ENCODE measurements around the gene ZNF771. TPM values are rescaled to one million over a fixed set of nuclear protein-coding genes. Genes with fewer than 3 reads are reported as not detected.

Gene ZNF771
- total RNA-seq, 2 experiments from 2014 or later, result 0.80 to 1.2 TPM

GRCh38 chr16:30379158-30379783 lies 28.1 kb upstream of the ZNF771 start:
- peaks cover 64% of the 10 kb centered on the region for H3K4me1 Mint-ChIP-seq (ENCODE audit: low read depth)
- peak overlapping the region; percentile 100 for H3K27ac Mint-ChIP-seq
- H3K9me3 ChIP-seq (ENCODE audit: control insufficient read depth in 1 of 2, insufficient read depth in 1 of 2, low read length in 2 of 2), result no peaks in the 10 kb centered on the region
- intact Hi-C loops (cut with DNase I, micrococcal nuclease), result loop anchor here (2.0 to 10.0 kb wide), 2 partner anchors 30 to 546 kb away; partner anchors contain the start of gene FBXL19 (in 1 of the 2)
- POLR2A ChIA-PET, result interaction anchor here (0.9 to 7.3 kb wide), 8 partner anchors 9 to 314 kb away, joined by 3 to 153 read pairs (median 18); partner anchors contain the start of genes ALDOA, CORO1A, TBC1D10B and ZNF48
- H3K36me3 ChIP-seq (ENCODE audit: insufficient read depth, low read length), result peaks cover 25% of the 10 kb centered on the region
- H3K27ac ChIP-seq (ENCODE audit: low read depth in 1 of 2, low read length in 2 of 2), result peak overlapping the region; percentile 83 to 100
- no peak for ATAC-seq (ENCODE audit: poor library complexity)
- CTCF ChIA-PET, result interaction anchor here (0.8 to 1.9 kb wide), 2 partner anchors 8 to 30 kb away, joined by 3 to 10 read pairs; no protein-coding TSS in a partner anchor
- peak in 1 of 14 experiments; percentile 13 for DNase-seq
- H3K27me3 ChIP-seq (ENCODE audit: control insufficient read depth in 1 of 2, insufficient read depth in 2 of 2, low read length in 2 of 2), result no peaks in the 10 kb centered on the region
- no peaks in the 10 kb centered on the region for H3K27me3 Mint-ChIP-seq
- H3K4me3 ChIP-seq (ENCODE audit: low read length), result peak overlapping the region; percentile 71
- no peaks in the 10 kb centered on the region for H3K9me3 Mint-ChIP-seq
- H3K4me3 Mint-ChIP-seq, result peak overlapping the region; percentile 99
- TF ChIP-seq CTCF (IDR thresholded peaks at IDR 0.05), result no peak
- H3K4me1 ChIP-seq (ENCODE audit: insufficient read depth, low read length), result peaks cover 87% of the 10 kb centered on the region
- peaks cover 41% of the 10 kb centered on the region for H3K36me3 Mint-ChIP-seq (ENCODE audit: low read depth)

GRCh38 chr16:30380072-30380802 lies 27.2 kb upstream of the ZNF771 start:
- peaks cover 64% of the 10 kb centered on the region for H3K4me1 Mint-ChIP-seq (ENCODE audit: low read depth)
- ChIA-PET POLR2A (interaction anchor here (0.6 to 7.3 kb wide), 6 partner anchors 10 to 197 kb away, joined by 3 to 153 read pairs (median 67); partner anchors contain the start of genes CORO1A, TBC1D10B, ZNF48 and ZNF771), CTCF (interaction anchor here (0.8 to 1.9 kb wide), 3 partner anchors 9 to 29 kb away, joined by 3 to 10 read pairs (median 4); no protein-coding TSS in a partner anchor)
- peak overlapping the region; percentile 99 for H3K4me3 Mint-ChIP-seq
- no peaks in the 10 kb centered on the region for H3K9me3 Mint-ChIP-seq
- no peak for ATAC-seq (ENCODE audit: poor library complexity)
- H3K27ac Mint-ChIP-seq, result peak overlapping the region; percentile 100
- TF ChIP-seq CTCF (IDR thresholded peaks at IDR 0.05), result no peak
- H3K36me3 ChIP-seq (ENCODE audit: insufficient read depth, low read length), result peaks cover 25% of the 10 kb centered on the region
- H3K27me3 ChIP-seq (ENCODE audit: control insufficient read depth in 1 of 2, insufficient read depth in 2 of 2, low read length in 2 of 2), result no peaks in the 10 kb centered on the region
- H3K4me1 ChIP-seq (ENCODE audit: insufficient read depth, low read length), result peaks cover 89% of the 10 kb centered on the region
- peak overlapping the region; percentile 83 to 100 for H3K27ac ChIP-seq (ENCODE audit: low read depth in 1 of 2, low read length in 2 of 2)
- peaks cover 41% of the 10 kb centered on the region for H3K36me3 Mint-ChIP-seq (ENCODE audit: low read depth)
- DNase-seq, result no peak
- no peaks in the 10 kb centered on the region for H3K9me3 ChIP-seq (ENCODE audit: control insufficient read depth in 1 of 2, insufficient read depth in 1 of 2, low read length in 2 of 2)
- intact Hi-C loops (cut with DNase I, micrococcal nuclease), result no loop called here
- H3K4me3 ChIP-seq (ENCODE audit: low read length), result no peak overlapping the region
- no peaks in the 10 kb centered on the region for H3K27me3 Mint-ChIP-seq

GRCh38 chr16:30380803-30381208 lies 26.6 kb upstream of the ZNF771 start:
- H3K4me1 Mint-ChIP-seq (ENCODE audit: low read depth), result peaks cover 64% of the 10 kb centered on the region
- Histone ChIP-seq H3K4me1 (ENCODE audit: insufficient read depth, low read length) (peaks cover 85% of the 10 kb centered on the region), H3K9me3 (ENCODE audit: control insufficient read depth in 1 of 2, insufficient read depth in 1 of 2, low read length in 2 of 2) (no peaks in the 10 kb centered on the region), H3K36me3 (ENCODE audit: insufficient read depth, low read length) (peaks cover 20% of the 10 kb centered on the region), H3K4me3 (ENCODE audit: low read length) (peak overlapping the region; percentile 81), H3K27ac (ENCODE audit: low read depth in 1 of 2, low read length in 2 of 2) (peak overlapping the region; percentile 89 to 100), H3K27me3 (ENCODE audit: control insufficient read depth in 1 of 2, insufficient read depth in 2 of 2, low read length in 2 of 2) (no peaks in the 10 kb centered on the region)
- CTCF ChIA-PET, result interaction anchor here (1.8 to 1.9 kb wide), 2 partner anchors 12 to 29 kb away, joined by 4 to 10 read pairs; no protein-coding TSS in a partner anchor
- POLR2A ChIA-PET, result interaction anchor here (0.6 to 7.3 kb wide), 5 partner anchors 11 to 198 kb away, joined by 3 to 153 read pairs (median 131); partner anchors contain the start of genes CORO1A, TBC1D10B, ZNF48 and ZNF771
- intact Hi-C loops (cut with DNase I, micrococcal nuclease), result no loop called here
- peak overlapping the region; percentile 100 for H3K27ac Mint-ChIP-seq
- ATAC-seq (ENCODE audit: poor library complexity) (no peak), DNase-seq (peak in 3 of 14 experiments; percentile 33 to 50 (median 33))
- peak overlapping the region; percentile 99 for H3K4me3 Mint-ChIP-seq
- H3K27me3 Mint-ChIP-seq, result no peaks in the 10 kb centered on the region
- TF ChIP-seq CTCF (IDR thresholded peaks at IDR 0.05), result no peak
- peaks cover 41% of the 10 kb centered on the region for H3K36me3 Mint-ChIP-seq (ENCODE audit: low read depth)
- no peaks in the 10 kb centered on the region for H3K9me3 Mint-ChIP-seq
